ENCODE results near the gene ZNF862. TPM values are rescaled to one million over a fixed set of nuclear protein-coding genes. Genes with fewer than 3 reads are reported as not detected.

The ZNF862 gene
- total and polyA plus RNA-seq, 2 donors (not counting 3 experiments of a cell fraction or from before 2014, with no cell fraction given): 10.8 to 14.7 TPM

DNA sequence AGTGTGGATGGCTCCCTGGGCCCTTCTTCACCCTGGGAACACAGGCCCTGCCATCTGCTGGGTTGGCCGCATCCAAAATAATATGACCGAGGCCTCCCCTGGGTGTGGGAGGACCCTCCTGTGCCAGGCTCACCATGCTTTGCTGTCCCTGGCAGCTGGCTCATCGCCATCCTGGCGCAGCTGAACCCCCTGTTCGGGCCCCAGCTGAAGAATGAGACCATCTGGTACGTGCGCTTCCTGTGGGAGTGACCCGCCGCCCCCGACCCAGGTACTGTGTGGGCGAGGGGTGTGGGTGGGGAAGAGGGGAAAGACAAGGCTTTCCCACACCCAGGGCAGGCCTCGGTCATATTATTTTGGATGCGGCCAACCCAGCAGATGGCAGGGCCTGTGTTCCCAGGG, 40.3 kb downstream of the ZNF862 start:
- no peak overlapping the region for H2AFZ ChIP-seq (ENCODE audit: low read depth, low read length)
- intact Hi-C loops (cut with micrococcal nuclease) (no loop called here), dilution Hi-C loops (cut with MboI; ENCODE audit: extremely low pct_ligation_motif_present, low sequenced_read_pairs) (no loop called here)
- no peaks in the 10 kb centered on the region for H3K79me2 ChIP-seq (ENCODE audit: control insufficient read depth, insufficient read depth, low read length)
- no peaks in the 10 kb centered on the region for H4K20me1 ChIP-seq (replicated peaks; ENCODE audit: control insufficient read depth, extremely low read depth, insufficient read depth, low read length)
- no peaks in the 10 kb centered on the region for H3K36me3 ChIP-seq (ENCODE audit: control insufficient read depth in 2 of 2, extremely low read depth in 1 of 2, insufficient read depth in 2 of 2, low read length in 2 of 2)
- DNase-seq (ENCODE audit: low read depth, low spot score) (no peak), FAIRE-seq (no peak)
- BruUV-seq (replicated peaks): no TSS peak
- no peaks in the 10 kb centered on the region for H3K27me3 ChIP-seq (ENCODE audit: control insufficient read depth in 2 of 2, insufficient read depth in 2 of 2, low read length in 2 of 2)
- TF ChIP-seq, protein P1, sequence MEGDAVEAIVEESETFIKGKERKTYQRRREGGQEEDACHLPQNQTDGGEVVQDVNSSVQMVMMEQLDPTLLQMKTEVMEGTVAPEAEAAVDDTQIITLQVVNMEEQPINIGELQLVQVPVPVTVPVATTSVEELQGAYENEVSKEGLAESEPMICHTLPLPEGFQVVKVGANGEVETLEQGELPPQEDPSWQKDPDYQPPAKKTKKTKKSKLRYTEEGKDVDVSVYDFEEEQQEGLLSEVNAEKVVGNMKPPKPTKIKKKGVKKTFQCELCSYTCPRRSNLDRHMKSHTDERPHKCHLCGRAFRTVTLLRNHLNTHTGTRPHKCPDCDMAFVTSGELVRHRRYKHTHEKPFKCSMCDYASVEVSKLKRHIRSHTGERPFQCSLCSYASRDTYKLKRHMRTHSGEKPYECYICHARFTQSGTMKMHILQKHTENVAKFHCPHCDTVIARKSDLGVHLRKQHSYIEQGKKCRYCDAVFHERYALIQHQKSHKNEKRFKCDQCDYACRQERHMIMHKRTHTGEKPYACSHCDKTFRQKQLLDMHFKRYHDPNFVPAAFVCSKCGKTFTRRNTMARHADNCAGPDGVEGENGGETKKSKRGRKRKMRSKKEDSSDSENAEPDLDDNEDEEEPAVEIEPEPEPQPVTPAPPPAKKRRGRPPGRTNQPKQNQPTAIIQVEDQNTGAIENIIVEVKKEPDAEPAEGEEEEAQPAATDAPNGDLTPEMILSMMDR (IDR thresholded peaks at IDR 0.05; ENCODE audit: extremely low read depth in 1 of 2, insufficient read depth in 1 of 2, low read depth in 1 of 2, low read length in 2 of 2): no peak
- no peak for TF ChIP-seq GATA2 (IDR thresholded peaks at IDR 0.05; ENCODE audit: insufficient read depth, insufficient read length, low read depth, low read length)
- H3K4me2 ChIP-seq (ENCODE audit: insufficient read depth, low read length): no peak overlapping the region
- CTCF ChIA-PET: no interaction called here
- no peaks in the 10 kb centered on the region for H3K9me1 ChIP-seq (replicated peaks; ENCODE audit: control insufficient read depth, extremely low read depth, insufficient read depth, low read length)
- H3K9ac ChIP-seq (replicated peaks; ENCODE audit: extremely low read depth, insufficient read depth, low read length): no peak overlapping the region
- no peak overlapping the region for H3K27ac ChIP-seq (ENCODE audit: insufficient read depth, low read depth, low read length)
- H3K9me3 ChIP-seq (replicated peaks; ENCODE audit: control insufficient read depth, insufficient read depth, low read length): no peaks in the 10 kb centered on the region
- POLR2A ChIA-PET: no interaction called here
- H3K4me3 ChIP-seq (replicated peaks in 1 of 3; ENCODE audit: insufficient read depth in 1 of 3, low read depth in 1 of 3, low read length in 3 of 3): no peak overlapping the region
- H3K4me1 ChIP-seq (ENCODE audit: control insufficient read depth, extremely low read depth, insufficient read depth, low read length): peaks cover 6% of the 10 kb centered on the region

DNA sequence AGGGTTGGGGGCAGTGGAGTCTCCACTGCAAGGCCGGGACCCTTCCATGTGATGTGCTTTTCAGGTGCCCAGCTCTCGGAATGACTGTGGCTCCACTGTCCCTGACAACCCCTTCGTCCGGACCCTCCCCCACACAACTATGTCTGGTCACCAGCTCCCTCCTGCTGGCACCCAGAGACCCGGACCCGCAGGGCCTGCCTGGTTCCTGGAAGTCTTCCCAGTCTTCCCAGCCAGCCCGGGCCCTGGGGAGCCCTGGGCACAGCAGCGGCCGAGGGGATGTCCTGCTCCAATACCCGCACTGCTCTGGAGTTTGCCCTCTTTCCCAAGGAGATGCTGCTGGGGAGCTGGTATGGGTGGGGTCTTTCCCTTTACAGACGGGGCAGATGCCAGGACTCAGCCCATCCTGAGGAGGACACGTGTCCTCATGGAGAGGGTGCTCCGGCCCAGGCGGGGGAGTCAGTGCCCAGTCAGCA, 41.1 kb downstream of the ZNF862 start:
- intact Hi-C loops (cut with micrococcal nuclease): no loop called here

More for the DNA sequence above, 41.1 kb downstream of the ZNF862 start:
- Histone ChIP-seq H3K27ac (ENCODE audit: insufficient read depth, low read depth, low read length) (no peak overlapping the region), H3K4me3 (replicated peaks in 1 of 3; ENCODE audit: insufficient read depth in 1 of 3, low read depth in 1 of 3, low read length in 3 of 3) (no peak overlapping the region), H3K4me2 (ENCODE audit: insufficient read depth, low read length) (no peak overlapping the region), H3K79me2 (ENCODE audit: control insufficient read depth, insufficient read depth, low read length) (no peaks in the 10 kb centered on the region), H3K9me3 (replicated peaks; ENCODE audit: control insufficient read depth, insufficient read depth, low read length) (no peaks in the 10 kb centered on the region), H3K9ac (replicated peaks; ENCODE audit: extremely low read depth, insufficient read depth, low read length) (no peak overlapping the region), H2AFZ (ENCODE audit: low read depth, low read length) (no peak overlapping the region), H3K9me1 (replicated peaks; ENCODE audit: control insufficient read depth, extremely low read depth, insufficient read depth, low read length) (no peaks in the 10 kb centered on the region), H3K27me3 (ENCODE audit: control insufficient read depth in 2 of 2, insufficient read depth in 2 of 2, low read length in 2 of 2) (no peaks in the 10 kb centered on the region), H3K4me1 (ENCODE audit: control insufficient read depth, extremely low read depth, insufficient read depth, low read length) (peaks cover 2% of the 10 kb centered on the region), H4K20me1 (replicated peaks; ENCODE audit: control insufficient read depth, extremely low read depth, insufficient read depth, low read length) (no peaks in the 10 kb centered on the region), H3K36me3 (ENCODE audit: control insufficient read depth in 2 of 2, extremely low read depth in 1 of 2, insufficient read depth in 2 of 2, low read length in 2 of 2) (no peaks in the 10 kb centered on the region)
- BruUV-seq (replicated peaks): no TSS peak
- DNase-seq (ENCODE audit: low read depth, low spot score): no peak
- CTCF ChIA-PET: no interaction called here
- TF ChIP-seq GATA2 (IDR thresholded peaks at IDR 0.05; ENCODE audit: insufficient read depth, insufficient read length, low read depth, low read length) (no peak), MYC (IDR thresholded peaks at IDR 0.05; ENCODE audit: low read depth, low read length) (no peak), POLR2AphosphoS5 (IDR thresholded peaks at IDR 0.05; ENCODE audit: insufficient read depth, low read depth, low read length) (no peak), JUN (IDR thresholded peaks at IDR 0.05; ENCODE audit: borderline replicate concordance, insufficient read depth, insufficient read length, low read depth) (no peak), FOS (IDR thresholded peaks at IDR 0.05; ENCODE audit: borderline replicate concordance, insufficient read depth, low read length) (no peak), EZH2 (IDR thresholded peaks at IDR 0.05; ENCODE audit: borderline replicate concordance, low read depth, low read length, severe bottlenecking) (no peak), POLR2A (IDR thresholded peaks at IDR 0.05; ENCODE audit: low read depth, low read length) (no peak)
- TF ChIP-seq, protein P1 (IDR thresholded peaks at IDR 0.05; ENCODE audit: extremely low read depth in 1 of 2, insufficient read depth in 1 of 2, low read depth in 1 of 2, low read length in 2 of 2): no peak
- TF ChIP-seq, protein P2, sequence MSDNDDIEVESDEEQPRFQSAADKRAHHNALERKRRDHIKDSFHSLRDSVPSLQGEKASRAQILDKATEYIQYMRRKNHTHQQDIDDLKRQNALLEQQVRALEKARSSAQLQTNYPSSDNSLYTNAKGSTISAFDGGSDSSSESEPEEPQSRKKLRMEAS (IDR thresholded peaks at IDR 0.05; ENCODE audit: insufficient read depth, insufficient read length): no peak
- FAIRE-seq: no peak
- POLR2A ChIA-PET: no interaction called here
- dilution Hi-C loops (cut with MboI; ENCODE audit: extremely low pct_ligation_motif_present, low sequenced_read_pairs): no loop called here

Measured in endothelial cell of umbilical vein (primary cell).